Measurements from ENCODE around the gene VEGFA.

VEGFA gene

GRCh38 chr6:43773980-43774775, 4.2 kb downstream of the VEGFA start:
- WGBS, 2 donors (ENCODE audit: extremely low coverage in 2 of 2, insufficient read length in 2 of 2, insufficient replicate concordance in 1 of 2) = no CpG with 5 or more reads among the region's 12 CpGs
- Histone ChIP-seq H4K8ac (ENCODE audit: low read depth, low read length) (no peak overlapping the region), H3K9ac (ENCODE audit: low read depth, low read length, poor library complexity) (peak overlapping the region; percentile 10), H3K27me3 (ENCODE audit: control insufficient read depth in 3 of 3, insufficient read depth in 3 of 3, low read depth in 1 of 3, low read length in 3 of 3) (no peaks in the 10 kb centered on the region), H3K36me3 (replicated peaks in 1 of 2; ENCODE audit: control insufficient read depth in 2 of 2, insufficient read depth in 2 of 2, low read length in 2 of 2) (peaks cover 21 to 31% of the 10 kb centered on the region in 2 donors), H3K4ac (ENCODE audit: low read length) (no peak overlapping the region), H3K23ac (ENCODE audit: low read depth, low read length, poor library complexity) (no peak overlapping the region), H2AK5ac (ENCODE audit: low read depth, low read length) (peak overlapping the region; percentile 90), H3K14ac (ENCODE audit: low read length) (no peak overlapping the region), H2BK12ac (ENCODE audit: low read length) (no peak overlapping the region), H2BK5ac (ENCODE audit: low read length) (peak overlapping the region; percentile 94), H4K91ac (ENCODE audit: low read depth, low read length, poor library complexity) (no peak overlapping the region), H3K4me3 (ENCODE audit: low read length in 2 of 2) (no peak overlapping the region), H2AFZ (ENCODE audit: low read length) (no peak overlapping the region), H3K79me1 (ENCODE audit: low read depth, low read length) (peaks cover 20% of the 10 kb centered on the region), H3K9me3 (replicated peaks in 1 of 2; ENCODE audit: control insufficient read depth in 2 of 2, insufficient read depth in 1 of 2, low read depth in 1 of 2, low read length in 2 of 2) (no peaks in the 10 kb centered on the region), H2BK120ac (ENCODE audit: low read depth, low read length) (no peak overlapping the region), H3K27ac (replicated peaks; ENCODE audit: low read length) (no peak overlapping the region), H3K18ac (ENCODE audit: low read length) (no peak overlapping the region), H3K4me1 (ENCODE audit: control insufficient read depth in 2 of 2, insufficient read depth in 1 of 2, low read depth in 1 of 2, low read length in 2 of 2) (peaks cover 22% of the 10 kb centered on the region in 2 donors), H2BK15ac (ENCODE audit: low read length) (peak overlapping the region; percentile 35), H3K4me2 (ENCODE audit: insufficient read depth, low read length, poor library complexity, severe bottlenecking) (no peak overlapping the region)
- no peak for DNase-seq (ENCODE audit: low spot score)

- Histone ChIP-seq H3K9me3 (replicated peaks in 1 of 2; ENCODE audit: control insufficient read depth in 2 of 2, insufficient read depth in 1 of 2, low read depth in 1 of 2, low read length in 2 of 2) (no peaks in the 10 kb centered on the region), H2BK5ac (ENCODE audit: low read length) (peak overlapping the region; percentile 80), H3K18ac (ENCODE audit: low read length) (peak overlapping the region; percentile 95), H3K36me3 (replicated peaks in 1 of 2; ENCODE audit: control insufficient read depth in 2 of 2, insufficient read depth in 2 of 2, low read length in 2 of 2) (peaks cover 25 to 39% of the 10 kb centered on the region in 2 donors), H3K4me1 (ENCODE audit: control insufficient read depth in 2 of 2, insufficient read depth in 1 of 2, low read depth in 1 of 2, low read length in 2 of 2) (peaks cover 22% of the 10 kb centered on the region in 2 donors), H3K4me3 (ENCODE audit: low read length in 2 of 2) (no peak overlapping the region), H4K91ac (ENCODE audit: low read depth, low read length, poor library complexity) (no peak overlapping the region), H2BK120ac (ENCODE audit: low read depth, low read length) (no peak overlapping the region), H3K79me1 (ENCODE audit: low read depth, low read length) (peaks cover 24% of the 10 kb centered on the region), H3K4me2 (ENCODE audit: insufficient read depth, low read length, poor library complexity, severe bottlenecking) (peak overlapping the region; percentile 36), H2AK5ac (ENCODE audit: low read depth, low read length) (peak overlapping the region; percentile 52), H3K14ac (ENCODE audit: low read length) (peak overlapping the region; percentile 25), H3K23ac (ENCODE audit: low read depth, low read length, poor library complexity) (no peak overlapping the region), H2AFZ (ENCODE audit: low read length) (peak overlapping the region; percentile 85), H3K27me3 (ENCODE audit: control insufficient read depth in 3 of 3, insufficient read depth in 3 of 3, low read depth in 1 of 3, low read length in 3 of 3) (no peaks in the 10 kb centered on the region), H2BK12ac (ENCODE audit: low read length) (no peak overlapping the region), H2BK15ac (ENCODE audit: low read length) (peak overlapping the region; percentile 2), H3K27ac (replicated peaks; ENCODE audit: low read length) (peak overlapping the region; percentile 57), H3K4ac (ENCODE audit: low read length) (no peak overlapping the region), H3K9ac (ENCODE audit: low read depth, low read length, poor library complexity) (peak overlapping the region; percentile 60), H4K8ac (ENCODE audit: low read depth, low read length) (peak overlapping the region; percentile 26)
- WGBS, 2 donors (ENCODE audit: extremely low coverage in 2 of 2, insufficient read length in 2 of 2, insufficient replicate concordance in 1 of 2) = no CpG with 5 or more reads among the region's 17 CpGs
- peak; percentile 79 for DNase-seq (ENCODE audit: low spot score)
Measured at GRCh38 chr6:43774776-43775534, 4.9 kb downstream of the VEGFA start.

GRCh38 chr6:43775535-43775885, 5.5 kb downstream of the VEGFA start:
- no peak overlapping the region for H3K18ac ChIP-seq (ENCODE audit: low read length)
- H4K91ac ChIP-seq (ENCODE audit: low read depth, low read length, poor library complexity) = no peak overlapping the region
- no peak overlapping the region for H2AK5ac ChIP-seq (ENCODE audit: low read depth, low read length)
- no peak for DNase-seq (ENCODE audit: low spot score)
- no peak overlapping the region for H3K4me2 ChIP-seq (ENCODE audit: insufficient read depth, low read length, poor library complexity, severe bottlenecking)
- H3K27me3 ChIP-seq (ENCODE audit: control insufficient read depth in 3 of 3, insufficient read depth in 3 of 3, low read depth in 1 of 3, low read length in 3 of 3) = no peaks in the 10 kb centered on the region
- H3K14ac ChIP-seq (ENCODE audit: low read length) = no peak overlapping the region
- H2BK120ac ChIP-seq (ENCODE audit: low read depth, low read length) = no peak overlapping the region
- no peak overlapping the region for H3K4me3 ChIP-seq (ENCODE audit: low read length in 2 of 2)
- H2BK5ac ChIP-seq (ENCODE audit: low read length) = peak overlapping the region; percentile 80
- peaks cover 22% of the 10 kb centered on the region in 2 donors for H3K4me1 ChIP-seq (ENCODE audit: control insufficient read depth in 2 of 2, insufficient read depth in 1 of 2, low read depth in 1 of 2, low read length in 2 of 2)
- H3K79me1 ChIP-seq (ENCODE audit: low read depth, low read length) = peaks cover 22% of the 10 kb centered on the region
- no peak overlapping the region for H3K9ac ChIP-seq (ENCODE audit: low read depth, low read length, poor library complexity)
- peak overlapping the region; percentile 85 for H2AFZ ChIP-seq (ENCODE audit: low read length)
- H3K23ac ChIP-seq (ENCODE audit: low read depth, low read length, poor library complexity) = no peak overlapping the region
- H4K8ac ChIP-seq (ENCODE audit: low read depth, low read length) = no peak overlapping the region
- no peaks in the 10 kb centered on the region for H3K9me3 ChIP-seq (replicated peaks in 1 of 2; ENCODE audit: control insufficient read depth in 2 of 2, insufficient read depth in 1 of 2, low read depth in 1 of 2, low read length in 2 of 2)
- no CpG with 5 or more reads among the region's 4 CpGs for WGBS, 2 donors (ENCODE audit: extremely low coverage in 2 of 2, insufficient read length in 2 of 2, insufficient replicate concordance in 1 of 2)
- H2BK12ac ChIP-seq (ENCODE audit: low read length) = no peak overlapping the region
- peaks cover 25 to 44% of the 10 kb centered on the region in 2 donors for H3K36me3 ChIP-seq (replicated peaks in 1 of 2; ENCODE audit: control insufficient read depth in 2 of 2, insufficient read depth in 2 of 2, low read length in 2 of 2)
- peak overlapping the region; percentile 57 for H3K27ac ChIP-seq (replicated peaks; ENCODE audit: low read length)
- no peak overlapping the region for H3K4ac ChIP-seq (ENCODE audit: low read length)
- H2BK15ac ChIP-seq (ENCODE audit: low read length) = no peak overlapping the region
